OCI-LY1 (cell line): ENCODE measurements around the gene VEGFA.

Experiments used
- EZH2 ChIP-seq: fragments of 200-600 bp; sonication (generic), shearing (Covaris generic); IDR thresholded peaks from 2 replicates; pipeline ENCODE4 v1.8.0; 2017; ENCODE audit warnings: borderline replicate concordance, mixed run types, mild to moderate bottlenecking, antibody characterized with exemption, low read length, moderate library complexity, mixed read lengths
- TF ChIP-seq, protein P1 (sequence below): fragments of 200-600 bp; sonication (generic), shearing (Covaris generic); IDR thresholded peaks from 2 replicates; pipeline ENCODE4 v1.5.1; 2017; ENCODE audit warnings: mild to moderate bottlenecking, antibody characterized with exemption, low read length, moderate library complexity, mixed read lengths

DNA sequence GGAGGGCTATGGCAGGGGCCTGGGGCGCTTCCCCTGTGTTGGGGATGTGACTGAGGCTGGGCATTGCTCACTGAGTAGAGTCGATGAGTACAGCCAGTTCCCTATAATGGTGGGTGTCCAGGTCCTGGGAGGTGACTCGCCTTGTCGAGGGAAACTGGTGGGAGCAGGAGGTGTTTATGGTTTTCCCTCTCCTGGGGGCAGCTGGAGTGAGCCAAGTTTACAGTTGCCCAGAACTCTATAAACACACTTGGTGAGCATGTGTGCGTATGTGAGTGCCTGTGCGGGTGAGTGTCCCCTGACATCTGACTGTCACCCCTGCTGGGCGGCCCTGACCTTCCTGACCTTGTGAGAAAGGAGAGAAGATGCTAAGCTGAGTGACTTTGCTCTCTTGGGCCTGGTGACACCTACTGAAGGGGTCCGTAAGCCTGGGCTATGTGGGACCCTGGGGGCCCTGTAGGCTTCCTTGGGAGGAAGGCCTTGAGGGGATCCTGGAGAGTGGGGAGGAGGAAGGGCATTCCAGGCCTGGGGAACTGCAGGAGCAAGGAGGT lies 65.9 kb downstream of the VEGFA start:
- TF ChIP-seq, protein P1, sequence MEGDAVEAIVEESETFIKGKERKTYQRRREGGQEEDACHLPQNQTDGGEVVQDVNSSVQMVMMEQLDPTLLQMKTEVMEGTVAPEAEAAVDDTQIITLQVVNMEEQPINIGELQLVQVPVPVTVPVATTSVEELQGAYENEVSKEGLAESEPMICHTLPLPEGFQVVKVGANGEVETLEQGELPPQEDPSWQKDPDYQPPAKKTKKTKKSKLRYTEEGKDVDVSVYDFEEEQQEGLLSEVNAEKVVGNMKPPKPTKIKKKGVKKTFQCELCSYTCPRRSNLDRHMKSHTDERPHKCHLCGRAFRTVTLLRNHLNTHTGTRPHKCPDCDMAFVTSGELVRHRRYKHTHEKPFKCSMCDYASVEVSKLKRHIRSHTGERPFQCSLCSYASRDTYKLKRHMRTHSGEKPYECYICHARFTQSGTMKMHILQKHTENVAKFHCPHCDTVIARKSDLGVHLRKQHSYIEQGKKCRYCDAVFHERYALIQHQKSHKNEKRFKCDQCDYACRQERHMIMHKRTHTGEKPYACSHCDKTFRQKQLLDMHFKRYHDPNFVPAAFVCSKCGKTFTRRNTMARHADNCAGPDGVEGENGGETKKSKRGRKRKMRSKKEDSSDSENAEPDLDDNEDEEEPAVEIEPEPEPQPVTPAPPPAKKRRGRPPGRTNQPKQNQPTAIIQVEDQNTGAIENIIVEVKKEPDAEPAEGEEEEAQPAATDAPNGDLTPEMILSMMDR: no peak
- no peak for TF ChIP-seq EZH2
